NCI-H2107 (cell line): ENCODE measurements around the gene PTCH1.

Experiments
- DNase-seq: peaks from one replicate; lab custom pipeline; 2025; lab: John Stamatoyannopoulos, UW

Gene PTCH1

DNA sequence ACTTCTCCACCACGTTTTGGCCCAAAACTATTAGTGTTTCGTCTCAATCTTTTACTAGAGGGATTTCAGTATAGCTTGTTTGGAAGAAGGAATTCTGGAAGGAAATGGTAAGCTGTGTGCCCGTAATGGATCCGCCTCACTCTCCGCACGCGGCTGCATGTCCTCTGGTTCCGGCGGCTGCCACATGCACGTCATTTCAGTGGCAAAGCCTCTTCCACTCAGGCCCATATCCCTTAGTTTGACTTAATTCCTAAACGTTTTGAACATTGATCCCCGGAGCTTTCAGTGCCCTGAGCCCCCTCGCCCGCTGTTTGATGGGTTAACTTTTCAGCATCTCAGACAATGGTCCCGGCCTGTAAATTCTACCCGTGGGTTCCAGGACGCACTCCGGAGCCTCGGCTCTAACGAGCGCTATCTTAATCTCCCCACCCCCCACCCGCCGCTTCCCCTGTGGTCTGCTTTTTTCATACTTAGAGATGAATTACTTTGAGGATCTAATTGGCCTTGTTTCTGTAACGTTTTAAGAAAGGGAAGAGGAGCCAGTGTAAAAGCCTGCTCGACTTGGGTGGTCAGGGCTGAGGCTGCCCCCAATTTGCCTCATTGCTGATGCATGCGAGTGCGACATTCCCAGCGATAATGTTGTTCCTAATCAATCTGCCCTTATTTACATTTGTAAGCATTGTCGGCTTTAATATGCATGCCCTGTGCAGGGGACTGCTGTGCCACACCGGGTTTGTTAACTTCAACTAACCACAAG lies 4.6 kb downstream of the PTCH1 start:
- DNase-seq: no peak

DNA sequence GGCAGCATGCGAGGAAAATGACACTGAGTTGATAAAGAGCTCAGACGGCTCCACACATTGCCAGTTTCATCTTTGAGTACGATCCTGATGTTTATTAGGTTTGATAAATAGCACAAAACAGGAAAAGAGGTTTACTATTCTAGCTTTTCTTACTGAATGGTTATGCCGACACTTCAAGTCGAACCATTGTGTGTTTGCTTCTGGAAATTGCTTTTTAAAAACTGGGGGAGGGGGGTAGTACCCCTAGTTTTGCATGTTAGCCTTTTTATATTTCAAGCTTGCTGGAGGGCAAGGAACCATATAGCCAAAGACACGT lies 5.2 kb downstream of the PTCH1 start:
- no peak for DNase-seq

DNA sequence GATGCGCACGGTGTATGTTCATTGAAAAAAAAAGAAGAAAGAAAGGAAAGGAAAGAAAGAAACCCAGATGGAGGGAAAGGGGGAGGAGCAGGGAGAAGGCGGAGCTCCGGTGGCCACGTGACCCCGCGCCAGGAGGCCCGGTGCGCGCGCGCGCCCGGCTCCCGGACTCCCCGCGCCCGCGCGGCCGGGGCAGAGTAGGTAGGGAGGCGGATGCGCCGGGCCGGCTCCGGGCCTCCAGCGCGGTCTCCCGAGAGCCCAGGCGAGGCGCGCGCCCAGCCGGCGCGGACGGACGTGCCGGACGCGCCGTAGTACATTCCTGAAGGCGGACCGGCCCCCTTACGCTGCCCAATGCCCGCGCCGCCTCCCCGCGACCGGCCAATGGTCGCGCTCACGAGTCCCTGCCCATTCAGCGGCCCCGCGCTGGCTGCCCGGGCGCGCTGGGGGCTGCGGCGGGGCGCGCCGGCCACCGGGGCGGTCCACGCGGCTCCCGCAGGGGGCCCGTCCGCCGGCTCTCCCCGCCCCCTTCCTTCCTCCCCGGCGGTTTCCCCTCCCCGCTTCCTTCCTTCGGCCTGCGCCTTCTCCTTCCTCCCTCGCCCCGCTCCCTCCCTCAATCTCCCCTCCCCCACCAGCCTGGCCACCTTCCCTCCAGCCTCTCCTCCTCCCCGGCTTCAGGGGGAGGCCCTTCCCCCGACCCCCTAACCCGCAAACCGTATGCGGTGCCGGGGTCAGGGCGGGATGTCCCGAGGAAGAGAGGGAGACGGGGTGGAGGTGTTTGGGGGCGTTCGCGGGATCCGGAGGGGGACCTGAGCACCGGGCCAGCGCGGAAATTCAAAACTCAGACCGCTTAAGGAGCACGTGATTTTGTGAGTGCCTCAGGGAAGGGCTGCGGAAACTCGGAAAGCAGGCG lies 5.8 kb downstream of the PTCH1 start:
- DNase-seq: peak; percentile 76

DNA sequence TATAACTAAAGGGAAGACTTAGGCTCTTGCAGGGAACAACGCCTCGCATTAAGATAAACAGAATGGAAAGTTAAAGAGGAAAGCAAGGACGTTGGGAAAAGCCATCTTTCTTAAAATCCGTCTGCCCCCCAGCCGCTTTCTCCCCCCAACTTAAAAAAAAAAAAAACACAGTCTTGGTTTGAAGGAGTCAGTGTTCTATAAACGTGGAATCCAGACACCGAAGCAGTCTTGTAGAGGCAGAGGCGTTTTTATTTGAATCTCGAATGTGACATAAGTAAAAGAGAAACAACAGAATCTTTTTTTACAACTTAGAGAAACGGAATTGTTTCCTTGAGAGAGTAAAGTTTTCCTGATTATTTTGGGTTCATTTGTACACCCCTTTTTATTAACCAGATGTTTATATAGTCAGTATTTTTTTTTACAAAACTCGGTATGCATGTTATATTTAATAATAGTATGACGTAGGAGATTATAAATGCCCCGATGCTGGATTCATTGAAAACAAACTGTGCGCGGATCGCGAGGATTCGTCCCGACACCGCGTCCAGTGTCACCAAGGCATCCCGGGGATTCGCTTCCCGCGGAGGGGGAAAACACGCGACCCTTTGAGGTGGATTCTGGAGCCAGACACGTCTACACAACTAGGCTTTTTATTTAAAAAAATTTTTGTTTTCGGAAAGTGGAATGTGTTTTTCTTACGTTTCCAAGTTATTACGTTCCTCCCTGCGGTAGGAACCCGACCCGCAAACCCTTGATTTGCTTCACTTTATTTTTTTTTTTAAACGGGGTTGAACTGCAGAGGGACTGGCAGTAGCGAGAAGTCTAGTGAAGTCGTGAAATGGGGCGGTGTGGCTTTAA lies 6.7 kb downstream of the PTCH1 start:
- DNase-seq: no peak

DNA sequence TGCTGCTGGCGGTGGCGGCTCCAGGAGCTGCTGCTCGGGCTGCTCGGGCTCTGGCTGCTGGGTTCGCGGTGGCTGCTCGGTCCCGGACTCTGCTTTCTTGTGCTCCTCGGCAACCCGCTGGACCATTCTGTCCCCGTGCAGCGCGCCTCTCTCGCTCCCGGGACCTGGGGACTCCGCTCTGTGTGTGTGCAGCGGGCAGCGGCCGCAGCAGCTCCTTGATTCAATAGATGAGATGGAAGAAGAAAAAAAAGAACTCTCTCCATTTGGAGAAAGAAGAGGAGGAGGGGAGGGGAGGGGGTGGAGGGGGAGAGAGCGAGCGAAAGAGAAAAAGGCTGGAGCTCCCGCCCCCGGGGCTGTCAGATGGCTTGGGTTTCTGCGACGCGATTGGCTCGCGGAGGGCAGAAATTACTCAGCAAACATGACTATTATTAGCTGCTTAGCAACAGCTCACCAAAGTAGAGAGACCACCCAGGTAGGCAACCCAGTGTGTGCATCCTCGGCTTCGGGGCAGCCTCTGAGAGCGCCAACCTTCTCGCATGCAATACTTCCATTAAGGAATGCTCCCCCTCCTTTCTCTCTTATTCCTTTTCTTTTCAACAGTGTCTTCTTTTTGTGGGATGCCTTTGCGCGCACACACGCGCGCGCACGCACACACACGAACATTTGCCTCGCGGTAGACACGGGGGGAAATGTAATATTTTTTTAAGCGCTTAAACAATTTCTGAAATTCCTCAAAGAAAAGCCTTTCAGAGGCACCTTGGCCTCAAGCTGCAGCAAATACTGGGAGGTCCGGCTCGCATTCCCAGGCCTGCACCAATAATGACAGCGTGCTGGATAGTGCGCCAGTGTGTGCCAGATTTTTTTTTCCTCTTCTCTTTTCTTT lies 7.6 kb downstream of the PTCH1 start:
- DNase-seq: peak; percentile 60

DNA sequence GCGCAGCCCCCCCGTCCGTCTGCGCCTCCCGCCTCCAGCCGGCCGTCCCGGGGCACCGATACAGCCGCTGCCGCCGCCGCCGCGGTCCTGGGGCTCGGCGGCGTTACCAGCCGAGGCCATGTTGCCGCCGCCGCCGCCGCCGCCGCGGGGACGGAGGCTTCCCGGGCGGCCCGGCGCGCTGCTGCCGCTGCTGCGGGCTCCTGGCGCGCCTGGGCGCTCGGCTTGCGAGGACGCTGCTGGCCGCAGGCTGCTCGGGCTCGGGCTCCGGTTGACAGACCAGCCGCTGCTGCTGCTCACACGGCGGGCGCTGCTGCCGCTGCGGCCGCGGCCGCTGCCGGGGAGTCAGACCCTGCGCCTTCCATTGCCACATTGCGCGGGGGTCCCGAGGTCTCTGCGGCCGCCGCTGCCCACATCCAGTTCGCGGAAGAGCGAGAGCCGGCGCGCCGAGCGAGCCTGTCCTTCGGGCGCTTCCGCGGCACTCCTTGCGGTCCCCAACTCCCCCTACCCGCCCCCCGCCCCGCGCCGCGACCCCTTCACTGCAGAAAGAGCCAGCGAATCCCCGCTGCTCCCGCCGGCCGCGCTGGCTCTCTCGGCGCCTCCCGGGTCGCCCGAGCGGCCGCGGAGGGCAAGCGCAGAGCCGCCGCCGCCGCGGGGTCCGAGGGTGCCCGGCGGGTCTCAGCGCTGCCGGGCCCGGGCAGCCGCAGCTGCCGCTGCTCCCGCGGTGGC lies 8.4 kb downstream of the PTCH1 start:
- no peak for DNase-seq

DNA sequence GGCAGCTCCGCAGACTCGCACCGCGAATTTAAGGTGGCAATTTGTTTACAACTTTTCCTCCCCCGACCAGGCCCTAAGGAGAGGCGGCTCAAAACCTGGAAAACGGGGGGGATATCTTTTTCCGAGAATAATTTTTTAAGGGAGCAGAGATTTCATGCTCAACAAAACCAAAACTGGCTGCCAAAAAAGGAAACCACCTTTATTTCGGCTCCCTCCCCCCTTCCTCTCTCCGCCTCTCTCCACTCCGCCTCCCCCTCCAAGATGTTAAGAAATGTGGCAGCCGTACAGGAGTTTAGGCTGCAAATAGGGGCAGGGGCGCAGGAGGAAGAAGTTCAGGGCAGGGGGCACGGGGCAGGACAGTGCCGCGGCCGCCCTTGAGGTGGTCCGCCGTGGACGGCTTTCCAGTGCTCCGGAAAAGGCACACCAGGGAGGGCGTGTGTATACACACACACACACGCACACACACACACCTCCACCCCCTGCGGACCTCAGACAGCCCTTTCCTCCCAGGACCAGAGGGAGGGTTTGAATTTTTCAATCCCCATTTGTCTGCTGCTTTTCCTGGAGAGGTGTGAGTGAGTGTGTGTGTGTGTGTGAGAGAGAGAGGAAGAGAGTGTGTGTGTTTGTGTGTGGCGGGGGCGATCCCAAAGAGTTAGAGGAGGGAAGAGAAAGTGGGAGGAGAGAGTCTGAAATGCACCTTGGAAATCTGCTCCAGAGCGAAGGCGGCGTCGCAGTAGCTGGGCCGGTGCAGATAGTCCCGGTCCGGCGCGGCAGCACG lies 9.1 kb downstream of the PTCH1 start:
- no peak for DNase-seq

DNA sequence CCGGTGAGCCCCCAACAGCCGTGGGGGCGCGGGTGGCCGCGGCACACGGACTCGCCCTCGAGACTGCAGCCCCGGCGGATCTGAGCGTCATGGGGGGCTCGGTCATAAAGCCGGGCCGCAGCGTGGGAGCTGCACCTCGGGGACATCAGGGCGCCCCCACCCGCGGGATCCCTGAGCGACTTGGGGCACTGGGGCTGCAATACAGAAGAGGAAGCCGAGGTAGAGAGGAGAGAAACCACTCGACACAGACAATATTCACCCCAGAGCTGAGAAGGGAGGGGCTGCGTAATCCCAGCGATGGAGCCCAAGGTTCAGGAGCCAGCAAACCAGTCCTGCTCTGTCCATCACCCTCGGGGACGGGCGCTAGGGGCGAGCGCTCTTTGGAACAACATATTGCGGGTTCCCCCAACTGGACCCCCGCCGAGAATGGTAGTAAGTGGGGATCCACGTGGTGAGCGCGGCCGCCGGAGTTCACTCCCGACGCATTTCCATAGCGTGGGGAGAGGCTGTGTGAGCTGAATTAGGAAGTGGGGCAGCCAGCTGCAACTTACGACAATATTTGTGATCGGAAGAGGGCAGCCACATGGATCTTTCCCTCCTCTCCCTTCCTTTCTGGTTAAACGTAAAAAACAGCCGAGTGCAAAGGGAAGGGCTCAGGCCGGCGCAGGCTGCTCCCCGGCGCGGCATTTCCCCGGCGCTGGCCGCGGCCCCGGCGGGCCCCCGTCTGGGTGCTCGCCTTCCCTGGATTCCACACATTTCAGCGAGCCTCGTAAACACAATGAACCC lies 9.9 kb downstream of the PTCH1 start:
- no peak for DNase-seq

DNA sequence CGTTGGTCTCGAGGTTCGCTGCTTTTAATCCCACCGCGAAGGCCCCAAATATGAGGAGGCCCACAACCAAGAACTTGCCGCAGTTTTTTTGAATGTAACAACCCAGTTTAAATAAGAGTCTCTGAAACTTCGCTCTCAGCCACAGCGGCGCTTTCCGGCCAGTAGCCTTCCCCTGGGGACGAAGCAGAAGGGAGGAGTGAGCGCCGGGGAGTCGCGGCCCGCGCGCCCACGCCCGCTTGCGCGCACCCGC lies 10.4 kb downstream of the PTCH1 start:
- DNase-seq: no peak

DNA sequence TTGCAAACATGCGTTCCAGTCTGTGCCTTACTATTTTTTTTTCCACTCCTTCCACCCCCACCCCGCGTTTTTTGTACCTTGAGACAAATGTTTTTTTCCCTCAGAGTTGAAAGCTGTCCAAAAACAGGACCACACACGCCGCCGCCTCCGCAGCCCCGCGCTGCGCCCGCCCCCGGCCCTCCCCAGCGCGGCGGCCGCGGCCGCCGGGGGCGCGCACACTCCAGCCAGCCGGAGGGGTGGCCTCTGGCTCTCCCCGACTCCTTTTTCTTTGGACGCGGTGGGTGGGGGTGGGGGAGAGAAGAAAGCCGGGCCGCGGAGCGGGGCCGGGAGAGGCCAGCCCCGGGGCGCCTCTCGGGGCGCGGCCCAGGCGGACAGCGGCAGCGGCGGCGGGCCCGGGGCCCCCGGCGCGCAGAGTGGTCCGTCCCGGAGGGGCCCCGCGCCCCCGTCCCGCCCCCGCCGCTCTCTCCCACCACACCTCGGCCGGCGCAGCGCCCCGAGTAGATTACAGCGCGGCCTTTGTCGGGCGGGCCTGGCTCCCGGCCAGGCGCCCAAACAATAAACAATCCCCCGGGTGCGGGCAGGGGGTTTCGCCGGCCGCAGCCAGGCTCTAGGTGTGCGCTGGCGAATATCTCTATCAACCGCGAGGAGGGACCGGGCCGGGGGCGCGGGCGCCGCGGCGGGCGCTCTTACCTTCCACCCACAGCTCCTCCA lies 10.9 kb downstream of the PTCH1 start:
- no peak for DNase-seq

DNA sequence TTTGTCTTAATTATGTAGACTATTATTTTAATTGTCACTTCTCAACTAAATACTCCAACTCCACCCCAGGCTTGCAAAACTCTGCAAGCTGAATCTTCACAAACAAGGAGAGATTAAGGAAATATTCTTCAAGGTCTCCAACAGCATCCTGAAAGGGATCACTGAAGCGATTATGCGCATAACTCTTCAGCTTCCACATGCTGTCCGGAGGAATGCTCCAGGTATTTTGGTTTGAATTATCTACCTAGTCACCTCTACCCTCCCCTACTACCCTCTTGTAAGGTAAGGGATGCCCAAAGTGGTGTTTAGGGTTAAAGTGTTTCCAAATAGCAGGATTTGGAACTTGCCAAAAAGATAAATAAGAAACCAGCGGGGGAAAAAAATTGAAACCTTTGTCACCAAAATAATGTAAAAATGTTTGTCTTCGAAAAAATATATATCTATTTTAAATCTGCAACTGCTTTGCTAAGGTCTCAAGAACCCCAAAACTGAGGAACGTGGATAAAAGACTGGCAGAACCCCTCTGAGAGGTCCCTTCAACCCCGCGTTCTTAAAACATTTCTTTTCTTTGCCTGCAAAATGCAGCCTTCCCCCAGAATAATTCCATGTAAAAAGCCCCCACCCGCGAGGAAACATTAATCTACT lies 11.6 kb downstream of the PTCH1 start:
- no peak for DNase-seq

DNA sequence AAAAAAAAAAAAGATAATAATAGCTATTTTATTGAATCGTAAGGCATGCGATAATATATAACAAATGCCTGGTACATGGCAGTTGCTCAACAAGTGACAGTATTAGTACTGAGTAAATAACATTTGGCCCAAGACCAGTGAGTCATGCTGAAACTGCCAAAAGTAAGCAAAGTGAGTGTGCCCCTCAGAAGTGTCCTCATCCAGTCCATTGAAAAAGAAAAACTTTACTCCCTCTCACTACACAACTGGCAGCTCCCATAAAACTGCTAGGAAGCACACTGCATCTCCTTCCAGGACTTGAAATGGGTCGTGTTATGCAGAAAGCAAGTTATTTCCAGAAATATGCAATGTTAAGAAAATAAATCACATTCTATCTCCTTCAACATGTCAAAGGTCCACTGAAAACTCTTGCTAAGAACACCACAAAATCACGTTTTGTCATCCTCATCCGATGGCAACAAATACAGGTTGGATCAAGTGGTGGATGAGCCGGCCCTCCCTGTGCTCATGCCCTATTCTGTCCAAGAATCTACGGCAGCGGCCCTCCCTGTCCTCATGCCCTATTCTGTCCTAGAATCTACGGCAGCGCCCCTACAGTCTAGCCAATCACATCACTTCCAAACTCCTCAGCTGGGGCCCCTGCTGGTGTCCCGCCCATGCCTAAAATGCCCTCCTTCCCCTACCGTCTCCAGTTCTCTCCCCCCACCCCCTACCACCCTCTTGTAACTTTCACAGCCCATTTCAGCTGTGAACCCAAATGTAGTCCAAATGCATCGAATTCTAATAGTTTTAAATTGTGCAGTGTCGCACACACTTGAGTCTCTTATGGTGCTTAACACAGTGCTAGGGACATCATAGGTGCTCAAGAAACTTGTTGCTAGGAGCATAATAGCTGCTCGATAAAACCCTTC lies 12.5 kb downstream of the PTCH1 start:
- DNase-seq: no peak

DNA sequence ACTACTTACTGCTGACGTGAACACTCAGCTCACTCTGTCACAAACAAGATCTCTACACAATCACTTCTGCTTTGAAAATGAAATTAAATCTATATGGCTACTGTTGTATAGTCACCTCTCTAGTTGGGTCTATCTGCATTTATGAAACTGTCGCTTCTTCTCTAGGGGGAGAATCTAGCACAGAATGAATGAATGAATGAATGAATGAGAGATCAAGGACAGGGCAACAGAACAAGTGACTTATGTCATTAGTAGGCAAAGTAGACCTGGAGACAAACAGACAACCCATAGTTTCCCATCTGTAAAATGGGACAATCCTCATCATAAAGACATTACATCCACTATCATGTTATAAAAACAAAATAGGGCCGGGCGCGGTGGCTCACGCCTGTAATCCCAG lies 13.4 kb downstream of the PTCH1 start:
- DNase-seq: no peak

DNA sequence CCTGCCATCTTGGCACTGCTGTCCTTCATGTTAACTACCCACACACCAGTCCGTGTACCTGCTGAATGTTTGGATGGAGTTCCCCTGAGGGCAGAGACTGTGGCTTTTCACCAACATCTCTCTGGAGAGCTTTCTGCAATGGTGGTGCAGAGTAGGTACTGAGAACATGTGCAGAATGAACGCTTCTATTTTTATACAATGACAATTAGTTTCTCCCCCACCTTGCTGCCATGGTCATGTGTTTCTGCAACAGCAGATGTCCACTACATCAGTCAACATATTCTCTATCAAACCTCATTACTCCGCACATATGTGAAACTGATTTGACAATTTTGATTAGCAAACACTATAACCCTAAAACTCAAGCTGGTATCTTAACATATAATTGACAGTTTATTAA lies 14.5 kb downstream of the PTCH1 start:
- DNase-seq: no peak

DNA sequence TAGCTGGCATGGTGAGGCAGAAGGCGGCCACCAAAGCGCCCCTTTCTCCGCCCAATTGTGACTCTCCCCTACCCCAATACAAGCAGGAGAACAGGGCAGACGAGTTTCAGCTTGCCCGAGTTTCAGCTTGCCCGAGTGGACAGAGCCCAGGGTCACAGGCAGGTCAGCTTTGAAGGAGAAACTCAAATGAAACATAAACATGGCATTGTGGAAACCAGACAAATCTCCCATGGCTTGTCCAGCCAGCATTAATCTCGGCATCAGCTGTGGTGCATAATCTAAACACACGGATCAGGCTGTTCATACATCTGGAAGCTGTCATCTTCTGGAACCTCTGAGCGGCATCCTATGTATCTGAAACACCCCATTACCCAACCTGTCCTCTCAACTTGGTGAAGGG lies 16.9 kb downstream of the PTCH1 start:
- DNase-seq: no peak

DNA sequence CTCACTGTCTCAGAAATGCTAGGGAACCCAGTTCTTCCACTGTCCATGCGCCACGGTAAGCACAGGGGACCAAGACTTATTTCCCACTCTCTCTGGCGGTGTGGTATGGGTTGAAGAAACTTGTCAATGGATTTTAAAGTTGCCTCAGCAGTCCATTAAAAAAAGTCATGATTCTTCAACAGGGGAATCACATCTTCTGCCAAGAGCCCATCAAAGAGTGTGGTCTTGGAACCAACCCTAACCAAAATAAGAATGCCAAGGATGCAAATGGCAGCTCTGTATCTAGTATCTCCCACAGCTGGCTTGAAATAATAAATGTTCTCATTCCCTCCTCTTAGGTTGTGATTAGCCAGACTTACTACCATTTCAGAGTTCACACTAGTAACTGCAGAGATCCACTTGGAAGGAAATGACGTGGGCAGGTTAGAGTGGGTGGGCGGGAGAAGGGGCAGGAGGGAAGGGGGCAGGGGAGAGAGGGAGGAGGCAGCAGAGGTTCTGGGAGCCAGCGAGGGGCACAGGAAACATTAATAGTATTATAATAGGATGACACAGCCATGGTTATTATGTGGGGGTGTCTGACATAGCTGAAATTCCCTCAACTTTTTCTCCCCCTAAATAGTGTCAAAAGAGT lies 17.6 kb downstream of the PTCH1 start:
- no peak for DNase-seq

DNA sequence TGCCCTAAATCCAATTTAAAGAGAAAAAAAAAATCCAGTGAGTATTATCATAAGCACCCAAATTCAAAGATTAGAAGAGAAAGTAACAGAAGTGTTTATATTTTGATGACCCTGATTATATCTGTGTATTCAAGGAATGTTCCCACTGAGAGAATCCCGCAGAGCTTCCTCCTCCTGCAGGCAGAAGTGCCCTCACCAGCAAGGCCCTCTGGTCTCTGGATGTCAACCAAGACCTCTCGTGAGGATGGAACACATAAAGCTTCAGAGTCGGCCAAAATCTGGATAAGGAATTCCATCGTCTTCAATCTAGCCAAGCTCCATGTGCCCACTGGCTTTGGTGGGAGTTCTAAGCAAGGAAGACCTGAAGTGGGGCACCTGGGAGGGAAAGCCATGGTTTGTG lies 18.1 kb downstream of the PTCH1 start:
- no peak for DNase-seq
